ENCODE data around the gene GAGE1.
"Not testable (repeated sequence)": the region's sequence is repeated elsewhere in the genome, so short reads cannot be mapped to it uniquely, and the experiment has no call there.

GRCh38 chrX:49589769-49590478 lies 8.9 kb upstream of the GAGE1 start:
- TF ChIP-seq CTCF, POLR2AphosphoS5 (IDR thresholded peaks at IDR 0.05): not testable (repeated sequence)
